Suprapubic skin (tissue), 4 donors: Measurements from ENCODE around the gene PRDM1.

Experiments
- CTCF ChIP-seq, 2 donors: fragments of 200-600 bp in 1 of 2; fragments of 450-650 bp in 1 of 2; sonication (generic) in 1 of 2; IDR thresholded peaks; one replicate each; pipeline ENCODE4 v1.5.1; 2016 to 2019; ENCODE audit warnings: antibody characterized with exemption in 2 of 2, mild to moderate bottlenecking in 1 of 2, moderate library complexity in 1 of 2
- EP300 ChIP-seq: sonication (generic); formaldehyde crosslinking; IDR thresholded peaks from one replicate; pipeline ENCODE4 v1.6.1; 2017; ENCODE audit warnings: antibody characterized with exemption
- POLR2A ChIP-seq, 2 donors: fragments of 450-650 bp; IDR thresholded peaks; one replicate each; pipeline ENCODE4 v1.6.1; 2017; ENCODE audit warnings: antibody characterized with exemption in 2 of 2, mild to moderate bottlenecking in 2 of 2, moderate library complexity in 2 of 2
- POLR2AphosphoS5 ChIP-seq, 3 donors: sonication (generic); formaldehyde crosslinking; IDR thresholded peaks; one replicate each; pipeline ENCODE4 v1.6.1; 2017; ENCODE audit warnings: antibody characterized with exemption in 3 of 3

DNA sequence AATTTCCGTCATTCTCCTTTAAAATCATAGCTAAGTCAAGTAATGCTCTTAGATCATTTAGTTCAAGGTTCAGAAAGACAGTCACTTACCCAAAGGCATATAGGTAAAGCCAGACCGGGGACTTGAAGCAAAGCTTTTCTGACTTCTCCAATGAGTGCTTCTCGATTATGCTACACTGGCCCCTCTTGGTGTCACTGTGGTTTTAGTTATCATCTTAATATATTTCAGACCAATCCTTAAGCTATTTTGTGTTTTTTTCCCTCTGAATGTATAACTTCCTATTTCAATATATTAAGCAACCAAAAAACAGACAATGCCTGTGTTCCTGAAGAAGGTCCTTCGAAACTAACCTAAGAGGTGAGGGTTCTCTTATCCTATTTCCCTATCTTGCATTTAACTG, 3.9 kb downstream of the PRDM1 start:
- TF ChIP-seq CTCF (IDR thresholded peaks at IDR 0.05), result no peak
- no peak for TF ChIP-seq EP300
- TF ChIP-seq POLR2AphosphoS5 (IDR thresholded peaks at IDR 0.05), result no peak
- no peak for TF ChIP-seq POLR2A (IDR thresholded peaks at IDR 0.05)
